Astrocyte of the spinal cord (primary cell): ENCODE measurements around the gene TBX3.

Experiments
- DNase-seq: peaks from one replicate; pipeline ENCODE4 v3.0.0; 2011; ENCODE audit warnings: low read depth, low spot score
- H3K4me3 ChIP-seq: 2 replicates; pipeline ENCODE4 v1.5.1; 2011; ENCODE audit warnings: low read depth, mild to moderate bottlenecking, low read length, moderate library complexity
- in situ Hi-C: cut with HindIII; loops from 2 replicates; pipeline ENCODE4 v1.10.0; 2017; ENCODE audit warnings: low sequenced_read_pairs
- TF ChIP-seq, protein P1 (sequence below): IDR thresholded peaks from 2 replicates; pipeline ENCODE4 v1.5.1; 2012; ENCODE audit warnings: low read depth, mild to moderate bottlenecking, low read length, inconsistent platforms

TBX3 gene

DNA sequence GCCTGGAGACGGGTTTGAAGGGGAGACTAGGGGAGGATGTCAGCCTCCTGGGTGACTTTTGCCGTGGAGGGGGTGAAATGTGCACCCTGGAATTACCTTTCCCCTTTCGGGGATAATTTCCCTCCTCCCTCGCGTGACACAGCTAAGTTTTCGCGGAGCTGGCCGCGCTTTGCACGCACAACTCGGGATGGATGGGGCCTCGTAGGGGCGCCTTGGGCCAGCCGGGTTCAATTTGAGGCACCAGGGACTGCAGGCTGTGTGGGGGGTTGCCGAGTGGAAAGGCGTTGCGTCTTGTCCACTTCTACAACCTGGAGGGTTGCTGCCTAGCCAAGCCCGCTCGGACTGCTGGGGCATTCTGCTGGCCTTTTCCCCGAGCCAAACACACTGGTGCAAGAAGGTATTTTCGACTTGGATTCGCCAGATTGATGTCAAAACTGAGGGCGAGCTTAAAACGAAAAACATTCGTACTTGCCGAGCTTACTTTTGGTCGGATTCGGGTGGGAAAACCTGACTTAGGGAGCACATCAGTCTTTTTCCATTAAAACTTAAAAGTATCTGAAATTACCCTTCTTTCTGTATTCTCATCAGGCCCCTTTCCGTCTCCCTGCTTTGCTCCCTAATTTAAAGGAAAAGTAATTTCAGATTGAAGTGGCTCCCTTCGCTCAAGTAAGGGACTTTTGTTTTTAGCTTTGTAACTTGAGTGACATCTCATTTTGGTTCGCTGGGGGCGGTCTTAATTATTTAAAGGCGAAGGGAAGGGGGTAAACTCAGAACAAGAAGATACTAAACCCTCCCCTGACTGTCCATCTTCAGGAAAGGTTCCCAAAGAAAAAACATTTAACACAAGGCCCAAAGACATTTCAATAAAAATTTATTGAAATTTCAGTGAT lies 14.3 kb downstream of the TBX3 start:
- TF ChIP-seq, protein P1, sequence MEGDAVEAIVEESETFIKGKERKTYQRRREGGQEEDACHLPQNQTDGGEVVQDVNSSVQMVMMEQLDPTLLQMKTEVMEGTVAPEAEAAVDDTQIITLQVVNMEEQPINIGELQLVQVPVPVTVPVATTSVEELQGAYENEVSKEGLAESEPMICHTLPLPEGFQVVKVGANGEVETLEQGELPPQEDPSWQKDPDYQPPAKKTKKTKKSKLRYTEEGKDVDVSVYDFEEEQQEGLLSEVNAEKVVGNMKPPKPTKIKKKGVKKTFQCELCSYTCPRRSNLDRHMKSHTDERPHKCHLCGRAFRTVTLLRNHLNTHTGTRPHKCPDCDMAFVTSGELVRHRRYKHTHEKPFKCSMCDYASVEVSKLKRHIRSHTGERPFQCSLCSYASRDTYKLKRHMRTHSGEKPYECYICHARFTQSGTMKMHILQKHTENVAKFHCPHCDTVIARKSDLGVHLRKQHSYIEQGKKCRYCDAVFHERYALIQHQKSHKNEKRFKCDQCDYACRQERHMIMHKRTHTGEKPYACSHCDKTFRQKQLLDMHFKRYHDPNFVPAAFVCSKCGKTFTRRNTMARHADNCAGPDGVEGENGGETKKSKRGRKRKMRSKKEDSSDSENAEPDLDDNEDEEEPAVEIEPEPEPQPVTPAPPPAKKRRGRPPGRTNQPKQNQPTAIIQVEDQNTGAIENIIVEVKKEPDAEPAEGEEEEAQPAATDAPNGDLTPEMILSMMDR, result no peak
- in situ Hi-C loops, result no loop called here
- DNase-seq, result peak; percentile 70
- H3K4me3 ChIP-seq, result peak overlapping the region; percentile 29

DNA sequence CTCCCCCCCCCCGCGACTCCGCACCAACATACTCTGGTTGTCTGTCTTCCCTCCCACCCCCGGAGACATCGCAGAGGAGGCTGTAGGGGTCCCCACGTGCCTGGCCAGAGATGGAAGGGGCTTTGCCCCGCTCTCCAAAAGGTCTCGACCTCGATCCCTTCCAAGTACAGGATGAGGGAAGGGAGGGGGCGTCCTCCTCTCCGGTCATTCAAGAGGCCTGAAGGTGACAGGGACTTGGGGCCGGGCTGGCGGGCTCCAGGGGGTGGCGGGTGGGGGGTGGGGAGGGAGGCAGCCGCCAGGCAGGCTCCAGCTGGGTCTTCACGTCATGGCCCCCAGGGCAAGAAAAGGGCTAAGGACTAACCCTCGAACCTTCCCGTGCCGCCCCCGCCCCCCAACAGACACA lies 15.1 kb downstream of the TBX3 start:
- peak overlapping the region; percentile 43 for H3K4me3 ChIP-seq
- peak; percentile 22 for DNase-seq
- TF ChIP-seq, protein P1, result no peak
- in situ Hi-C loops, result no loop called here

DNA sequence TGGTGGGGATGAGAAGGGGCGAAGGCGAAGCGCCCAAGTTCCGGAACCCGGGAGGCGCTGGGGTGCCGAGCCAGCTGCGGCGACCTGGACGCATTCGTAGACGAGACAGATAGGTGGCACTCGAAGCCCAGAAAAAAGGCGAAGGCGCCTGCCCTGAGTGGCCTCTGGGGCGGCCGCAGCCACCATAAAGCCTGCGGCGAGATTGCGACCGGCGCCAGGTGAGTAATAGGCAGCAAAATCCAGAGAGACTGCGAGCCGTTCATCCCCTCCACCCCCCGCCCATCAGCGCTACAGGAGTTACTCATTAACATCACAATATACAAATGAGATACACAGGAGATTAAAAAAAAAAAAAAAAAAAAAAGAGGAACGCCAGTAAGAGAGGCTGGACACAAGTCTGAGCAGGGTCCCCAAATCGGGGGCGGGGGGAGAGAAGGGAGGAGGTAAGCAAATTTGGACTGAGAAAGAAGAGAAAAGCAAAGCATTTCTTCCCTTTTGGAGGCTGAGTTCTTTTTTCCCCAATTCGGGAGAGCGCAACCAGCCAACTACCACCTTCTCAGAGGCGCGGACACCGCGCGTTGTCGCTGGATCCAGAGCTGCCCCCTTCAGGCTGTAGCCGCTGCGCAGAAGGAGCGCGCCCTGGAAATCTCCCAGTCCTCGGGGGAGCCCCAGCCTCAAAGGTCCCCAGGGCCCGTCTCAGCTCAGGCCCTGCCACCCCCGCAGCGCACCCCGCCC lies 15.7 kb downstream of the TBX3 start:
- peak; percentile 86 for DNase-seq
- in situ Hi-C loops, result no loop called here
- TF ChIP-seq, protein P1, result peak; percentile 65
- H3K4me3 ChIP-seq, result peak overlapping the region; percentile 43

DNA sequence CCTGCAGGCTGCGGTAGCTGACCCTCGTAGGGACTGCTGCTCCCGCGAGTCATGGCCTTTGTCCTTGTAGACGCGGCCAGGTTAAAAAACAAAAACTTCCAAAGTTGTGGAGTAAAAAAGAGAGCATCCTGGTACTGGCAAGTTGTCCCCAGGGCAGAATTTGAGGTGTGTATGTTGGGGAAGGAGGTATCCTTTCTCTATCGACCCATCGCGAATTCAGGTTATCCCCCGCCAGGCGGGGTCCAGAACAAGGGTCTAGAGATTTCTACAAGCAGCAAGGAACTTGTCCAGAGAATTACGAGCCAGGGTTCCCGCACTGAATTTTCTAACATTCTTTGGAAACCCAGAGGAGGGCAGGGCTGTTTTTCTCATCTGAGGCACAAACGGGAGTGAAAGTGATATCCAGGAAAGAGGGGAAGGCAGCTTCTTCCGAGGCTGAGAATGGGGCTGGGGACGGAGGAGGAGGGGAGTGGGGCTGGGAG lies 16.3 kb downstream of the TBX3 start:
- DNase-seq, result no peak

DNA sequence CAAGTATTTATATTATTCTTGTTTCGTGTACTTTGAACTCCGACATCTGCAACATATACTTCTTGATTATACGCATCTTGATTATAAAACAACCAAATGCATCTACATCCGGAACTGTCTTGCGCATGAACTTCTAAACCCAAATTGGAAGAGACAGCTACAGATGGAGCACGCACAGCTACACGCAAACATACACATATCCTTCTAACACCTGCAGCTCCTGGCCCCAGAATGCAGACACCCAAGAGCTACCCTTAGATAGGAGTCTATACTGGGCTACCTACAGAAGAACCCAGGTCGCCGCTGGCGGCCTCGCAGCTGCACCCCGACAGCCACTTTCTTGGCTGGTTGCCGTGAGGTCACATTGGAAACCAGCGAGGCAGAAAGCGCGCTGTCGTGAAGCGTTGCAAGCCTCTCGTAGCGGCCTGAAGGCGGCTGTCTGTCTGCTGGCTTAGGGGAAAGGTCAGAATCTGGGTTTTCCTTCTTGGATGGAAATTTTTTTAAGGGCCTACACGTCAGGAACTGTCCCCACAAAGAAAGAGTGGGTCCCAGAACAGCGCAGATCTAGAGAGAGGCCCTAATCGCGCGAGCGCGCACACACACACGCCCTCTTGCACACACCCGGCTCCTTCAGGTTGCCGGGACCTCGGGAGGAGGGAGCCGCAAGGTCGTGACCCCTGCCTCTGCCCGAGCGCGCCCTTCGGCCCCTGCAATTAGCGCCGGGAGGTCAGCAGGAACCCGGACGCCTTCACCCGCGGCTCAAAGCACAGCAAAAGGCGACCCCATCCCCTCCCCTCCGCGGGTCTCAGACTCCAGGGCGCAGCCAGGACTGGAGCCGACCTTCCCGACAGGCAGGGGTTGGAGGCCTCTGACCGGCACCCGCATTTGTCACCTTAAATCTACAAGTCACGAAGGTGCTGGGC lies 17.0 kb downstream of the TBX3 start:
- TF ChIP-seq, protein P1, result no peak
- in situ Hi-C loops, result no loop called here
- peak; percentile 15 for DNase-seq
- H3K4me3 ChIP-seq, result no peak overlapping the region

More for the DNA sequence above, 16.3 kb downstream of the TBX3 start:
- H3K4me3 ChIP-seq, result peak overlapping the region; percentile 43
- in situ Hi-C loops, result no loop called here
- TF ChIP-seq, protein P1, result no peak
